ENCODE measurements around the gene ADTRP.
"Not testable (repeated sequence)": the region's sequence is repeated elsewhere in the genome, so short reads cannot be mapped to it uniquely, and the experiment has no call there.

ADTRP gene

DNA sequence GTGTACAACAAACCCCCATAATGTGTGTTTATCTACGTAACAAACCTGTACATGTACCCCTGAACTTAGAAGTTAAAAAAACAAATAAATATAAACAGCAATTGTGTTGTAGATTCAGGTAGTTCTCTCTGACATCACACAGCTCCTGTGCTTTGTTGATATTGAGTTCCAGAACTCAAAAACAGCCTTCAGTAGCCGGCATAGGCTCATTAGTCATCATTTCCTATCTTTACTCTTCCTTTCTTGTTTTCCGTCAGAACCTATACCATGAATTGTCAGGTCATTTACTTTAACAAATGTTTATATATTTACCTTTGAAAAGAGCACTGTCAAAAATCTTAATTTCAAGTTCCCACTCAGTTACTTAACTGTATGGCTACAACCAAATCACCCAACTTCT is 88.8 kb downstream of the ADTRP start:
- no peak for DNase-seq

DNA sequence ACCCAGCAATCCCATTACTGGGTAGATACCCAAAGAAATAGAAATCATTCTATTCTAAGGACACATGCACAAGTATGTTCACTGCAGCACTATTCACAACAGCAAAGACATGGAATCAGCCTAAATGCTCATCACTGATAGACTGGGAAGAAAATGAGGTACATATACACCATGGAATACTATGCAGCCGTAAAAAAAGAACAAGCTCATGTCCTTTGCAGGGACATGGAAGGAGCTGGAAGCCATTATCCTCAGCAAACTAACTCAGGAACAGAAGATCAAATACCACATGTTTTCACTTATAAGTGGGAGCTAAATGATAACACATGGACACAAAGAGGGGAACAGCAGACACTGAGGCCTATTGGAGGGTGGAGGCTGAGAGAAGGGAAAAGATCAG is 89.2 kb downstream of the ADTRP start:
- DNase-seq: not testable (repeated sequence)

DNA sequence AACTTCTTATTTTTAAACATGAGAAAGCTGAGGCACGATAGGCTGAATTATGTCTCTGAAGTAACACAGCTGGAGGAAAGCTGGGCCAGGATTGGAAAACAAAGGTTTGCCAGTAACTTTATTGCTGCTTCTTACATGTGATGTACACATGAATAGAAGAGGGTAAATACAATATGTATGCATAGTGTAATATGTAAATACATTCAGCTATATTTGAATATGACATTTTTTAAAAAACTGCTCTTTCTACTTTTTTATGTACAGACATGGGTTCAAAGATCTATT is 90.2 kb downstream of the ADTRP start:
- DNase-seq: no peak

- no peak for DNase-seq
Measured at GRCh38 chr6:11685481-11686093, 93.0 kb downstream of the ADTRP start.

- DNase-seq: no peak
Measured at GRCh38 chr6:11684901-11685480, 93.6 kb downstream of the ADTRP start.

- DNase-seq: no peak
Measured at GRCh38 chr6:11683871-11684270, 94.7 kb downstream of the ADTRP start.

DNA sequence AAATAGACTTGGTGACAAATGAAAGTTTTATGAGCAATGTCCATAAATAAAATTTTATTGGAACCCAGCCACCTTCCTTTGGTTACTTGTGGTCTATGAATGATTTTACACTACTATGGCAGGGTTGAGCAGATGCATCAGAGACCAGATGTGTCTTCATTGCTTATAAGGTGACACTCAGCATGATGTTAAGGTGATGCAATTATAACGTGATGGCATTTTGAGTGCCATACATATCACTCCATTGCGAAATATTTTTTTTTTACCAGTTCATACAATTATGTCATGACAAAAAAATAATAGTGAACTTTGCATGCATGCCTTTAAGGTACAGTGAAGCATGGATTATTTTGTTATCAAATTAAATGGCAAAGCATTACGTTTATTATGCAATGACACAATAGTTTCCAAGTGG is 96.0 kb downstream of the ADTRP start:
- no peak for DNase-seq

DNA sequence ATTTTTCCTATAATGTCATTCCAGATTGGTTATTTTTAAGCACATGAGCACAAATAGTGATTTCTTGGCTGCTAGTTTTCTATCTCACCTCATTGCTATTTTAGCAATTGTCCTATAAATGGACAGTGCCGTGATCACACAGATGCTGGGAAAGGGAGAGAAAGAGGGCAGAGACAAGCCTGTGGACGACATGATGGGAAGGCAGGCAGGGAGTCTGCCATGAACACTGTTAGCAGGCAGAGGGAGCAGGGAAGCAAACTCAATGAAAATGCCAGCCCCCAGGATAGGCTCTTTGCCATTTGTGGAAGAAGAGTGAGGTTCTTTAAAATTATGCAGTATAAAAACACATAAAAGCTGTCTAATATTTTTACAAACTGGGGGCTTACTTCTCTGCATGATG is 96.8 kb downstream of the ADTRP start:
- no peak for DNase-seq

- no peak for DNase-seq
Measured at GRCh38 chr6:11681357-11681756, 97.2 kb downstream of the ADTRP start.

DNA sequence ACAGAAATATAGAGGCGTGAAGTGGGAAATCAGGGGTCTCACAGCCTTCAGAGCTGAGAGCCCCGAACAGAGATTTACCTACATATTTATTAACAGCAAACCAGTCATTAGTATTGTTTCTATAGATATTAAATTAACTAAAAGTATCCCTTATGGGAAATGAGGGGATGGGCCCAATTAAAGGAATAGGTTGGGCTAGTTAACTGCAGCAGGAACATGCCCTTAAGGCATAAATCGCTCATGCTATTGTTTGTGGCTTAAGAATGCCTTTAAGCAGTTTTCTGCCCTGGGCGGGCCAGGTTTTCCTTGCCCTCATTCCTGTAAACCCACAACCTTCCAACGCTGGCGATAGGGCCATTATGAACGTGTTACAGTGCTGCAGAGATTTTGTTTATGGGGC is 98.1 kb downstream of the ADTRP start:
- not testable (repeated sequence) for DNase-seq

- DNase-seq: no peak
Measured at GRCh38 chr6:11679099-11679498, 99.5 kb downstream of the ADTRP start.

DNA sequence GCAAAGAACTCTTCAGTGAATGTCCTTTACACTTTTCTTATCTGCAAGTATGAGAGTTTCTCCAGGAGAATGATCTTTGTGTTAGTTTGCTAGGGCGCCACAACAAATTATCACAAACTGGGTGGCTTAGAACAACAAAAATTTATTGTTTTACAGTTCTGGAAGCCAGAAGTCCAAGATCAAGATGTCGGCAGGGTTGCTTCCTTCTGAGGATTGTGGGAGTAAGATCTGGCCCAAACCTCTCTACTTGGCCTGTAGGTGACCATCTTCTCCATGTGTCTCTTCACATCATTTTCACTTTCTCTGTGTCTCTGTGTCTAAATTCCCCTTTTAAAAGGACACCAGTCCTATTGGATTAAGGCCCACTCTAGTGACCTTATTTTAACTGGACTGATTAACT is 103.0 kb downstream of the ADTRP start:
- DNase-seq: no peak

DNA sequence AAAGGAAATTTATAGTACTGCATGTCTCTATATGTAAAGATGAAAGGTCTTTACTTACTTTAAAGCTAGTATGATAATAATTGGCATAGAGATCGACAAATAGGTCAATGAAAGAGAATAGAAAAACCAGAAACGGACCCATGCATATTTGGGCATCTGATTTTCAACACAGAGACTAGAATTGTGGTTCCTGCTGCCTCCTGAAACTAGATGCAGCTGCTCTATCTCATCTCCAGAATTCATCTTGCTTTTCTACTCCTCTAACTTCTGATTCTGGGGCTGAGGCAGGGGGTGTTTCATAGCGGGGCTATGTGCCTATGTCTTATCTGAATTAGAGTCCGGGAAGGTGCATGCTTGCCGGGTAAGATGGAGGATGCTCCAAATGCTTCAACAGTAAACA is 105.9 kb downstream of the ADTRP start:
- DNase-seq: no peak

GRCh38 chr6:11672256-11672655 is 106.3 kb downstream of the ADTRP start:
- DNase-seq: no peak

GRCh38 chr6:11669696-11670095 is 108.9 kb downstream of the ADTRP start:
- DNase-seq: no peak

- no peak for DNase-seq
Measured at GRCh38 chr6:11668455-11668854, 110.1 kb downstream of the ADTRP start.

DNA sequence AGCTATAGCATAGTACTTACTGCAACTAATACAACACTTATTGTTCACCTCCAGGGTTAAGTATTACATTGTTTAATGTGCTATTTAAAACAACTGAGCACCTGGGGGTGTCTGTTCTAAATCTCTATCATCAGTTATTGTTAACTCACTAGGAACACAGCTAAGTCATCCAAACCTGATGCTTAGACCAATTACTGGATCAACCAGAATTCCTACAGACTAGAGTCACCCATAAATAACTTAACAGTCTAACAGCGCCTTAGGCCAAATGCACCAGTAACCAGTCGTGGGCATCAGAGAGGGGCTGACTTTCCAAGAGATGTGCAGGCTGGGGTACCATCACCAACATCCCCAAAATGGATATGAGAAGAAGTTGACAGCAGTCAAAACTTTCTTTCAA is 110.7 kb downstream of the ADTRP start:
- DNase-seq: no peak

DNA sequence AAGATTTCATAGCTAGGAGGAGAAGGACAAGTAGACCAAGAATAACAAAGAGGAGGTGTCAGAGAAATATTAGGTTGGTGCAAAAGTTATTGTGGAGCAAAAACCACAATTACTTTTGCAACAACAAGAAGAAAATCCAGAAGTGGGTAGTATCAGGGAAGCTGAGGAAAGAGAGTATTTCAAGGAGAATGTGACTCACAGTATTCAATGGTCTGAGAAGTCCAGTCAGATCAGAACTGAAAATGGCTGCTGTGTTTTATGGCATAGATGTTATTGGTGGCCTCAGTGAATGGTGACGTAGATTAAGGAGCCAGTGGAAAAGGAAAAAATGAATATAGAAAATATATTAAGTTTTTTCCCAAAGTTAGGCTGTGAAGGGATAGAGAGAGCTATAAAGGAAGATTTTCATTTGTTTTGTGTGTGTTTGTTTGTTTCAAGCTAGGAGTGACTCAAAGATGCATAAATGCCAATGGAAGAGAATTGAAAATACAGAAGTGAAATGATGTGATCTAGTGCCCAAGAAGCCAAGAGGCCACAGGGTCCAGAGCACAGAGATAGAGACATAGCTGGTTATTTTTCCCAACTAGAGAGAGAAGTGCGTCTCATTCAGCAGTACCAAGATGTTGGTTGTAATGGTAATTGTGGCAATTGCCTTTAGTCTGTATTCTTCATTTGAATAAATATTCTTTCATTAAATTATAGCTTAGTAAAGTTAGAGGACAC is 112.8 kb downstream of the ADTRP start:
- DNase-seq: no peak

Data from CD4-positive, alpha-beta T cell treated with Interleukin-17A for 4 hours (primary cell).